WTC11 (cell line): ENCODE data around the gene MTNR1B. TPM values are rescaled to one million over a fixed set of nuclear protein-coding genes. Genes with fewer than 3 reads are reported as not detected.

Experiments
- ATAC-seq: fragments of 200-7000 bp; cut with Tn5 transposase; 2 replicates; pipeline ENCODE4 v1.10.0; 2021; ENCODE audit warnings: mild to moderate bottlenecking, moderate library complexity
- CTCF ChIA-PET: fragments of 300-600 bp; sonication (Branson Sonifier 250); formaldehyde crosslinking; loops from one replicate; lab custom pipeline; 2021; ENCODE audit warnings: antibody characterized with exemption; lab: Charles Lee
- POLR2A ChIA-PET: fragments of 350-600 bp; sonication (Branson Sonifier 250); formaldehyde crosslinking; loops from one replicate; lab custom pipeline; 2021; ENCODE audit warnings: antibody characterized with exemption; lab: Charles Lee
- DNase-seq: peaks from one replicate; pipeline ENCODE4 v3.0.0; 2021; ENCODE audit warnings: low spot score
- H3K27ac Mint-ChIP-seq: 2 replicates; pipeline ENCODE4 v1.8.0; 2021; ENCODE audit warnings: mixed read lengths
- H3K27me3 Mint-ChIP-seq: 2 replicates; pipeline ENCODE4 v1.8.0; 2021; ENCODE audit warnings: low read depth, mild to moderate bottlenecking, moderate library complexity, mixed read lengths
- H3K36me3 Mint-ChIP-seq: 2 replicates; pipeline ENCODE4 v1.8.0; 2021; ENCODE audit warnings: mixed read lengths
- H3K4me1 Mint-ChIP-seq: 2 replicates; pipeline ENCODE4 v1.8.0; 2022; ENCODE audit warnings: mixed read lengths
- H3K4me3 Mint-ChIP-seq: 2 replicates; pipeline ENCODE4 v1.8.0; 2021; ENCODE audit warnings: mild to moderate bottlenecking, moderate library complexity, mixed read lengths
- H3K9me3 Mint-ChIP-seq: 2 replicates; pipeline ENCODE4 v1.8.0; 2021; ENCODE audit warnings: mixed read lengths
- AR ChIP-seq: fragments of 250-450 bp; sonication (Bioruptor Pico); IDR thresholded peaks from 2 replicates; pipeline ENCODE4 v1.9.0; 2021; ENCODE audit warnings: mild to moderate bottlenecking
- ATF2 ChIP-seq: sonication (generic); formaldehyde crosslinking; IDR thresholded peaks from 2 replicates; pipeline ENCODE4 v1.8.1; 2022; ENCODE audit warnings: low read depth, missing genetic modification reagents, borderline replicate concordance
- CREB1 ChIP-seq: sonication (generic); formaldehyde crosslinking; IDR thresholded peaks from 2 replicates; pipeline ENCODE4 v1.8.0; 2023; ENCODE audit warnings: mild to moderate bottlenecking, missing genetic modification reagents
- EMX1 ChIP-seq: fragments of 250-450 bp; sonication (Bioruptor Pico); IDR thresholded peaks from 2 replicates; pipeline ENCODE4 v1.8.0; 2021; ENCODE audit warnings: mild to moderate bottlenecking
- ETV6 ChIP-seq: sonication (generic); formaldehyde crosslinking; IDR thresholded peaks from 2 replicates; pipeline ENCODE4 v1.8.1; 2022; ENCODE audit warnings: mild to moderate bottlenecking, missing genetic modification reagents
- GABPB1 ChIP-seq: sonication (generic); formaldehyde crosslinking; IDR thresholded peaks from 2 replicates; pipeline ENCODE4 v1.8.1; 2023; ENCODE audit warnings: mild to moderate bottlenecking, missing genetic modification reagents
- GRHL2 ChIP-seq: fragments of 250-450 bp; sonication (Bioruptor Pico); IDR thresholded peaks from 2 replicates; pipeline ENCODE4 v1.8.0; 2022; ENCODE audit warnings: mild to moderate bottlenecking, moderate library complexity; ENCODE audit not compliant: insufficient replicate concordance, severe bottlenecking
- HMGXB4 ChIP-seq: sonication (generic); formaldehyde crosslinking; IDR thresholded peaks from 2 replicates; pipeline ENCODE4 v1.8.1; 2023; ENCODE audit warnings: mild to moderate bottlenecking, moderate library complexity, missing genetic modification reagents
- KAT7 ChIP-seq: sonication (generic); formaldehyde crosslinking; IDR thresholded peaks from 2 replicates; pipeline ENCODE4 v1.8.1; 2023; ENCODE audit warnings: missing genetic modification reagents, mild to moderate bottlenecking, borderline replicate concordance
- MYBL2 ChIP-seq: sonication (generic); formaldehyde crosslinking; IDR thresholded peaks from 2 replicates; pipeline ENCODE4 v1.8.1; 2023; ENCODE audit warnings: mild to moderate bottlenecking, moderate library complexity, missing genetic modification reagents
- NFATC4 ChIP-seq: fragments of 250-450 bp; sonication (Bioruptor Pico); IDR thresholded peaks from 2 replicates; pipeline ENCODE4 v1.9.0; 2021; ENCODE audit warnings: mild to moderate bottlenecking
- RORB ChIP-seq: fragments of 250-450 bp; sonication (Bioruptor Pico); IDR thresholded peaks from 2 replicates; pipeline ENCODE4 v1.9.0; 2021; ENCODE audit warnings: mild to moderate bottlenecking
- SMAD3 ChIP-seq: sonication (generic); formaldehyde crosslinking; IDR thresholded peaks from 2 replicates; pipeline ENCODE4 v1.8.0; 2022; ENCODE audit warnings: missing genetic modification reagents, mild to moderate bottlenecking, borderline replicate concordance
- STAT6 ChIP-seq: sonication (generic); formaldehyde crosslinking; conservative IDR thresholded peaks from 2 replicates; pipeline ENCODE4 v1.8.1; 2023; ENCODE audit warnings: mild to moderate bottlenecking, low read depth, missing genetic modification reagents, moderate library complexity
- TCF7 ChIP-seq: sonication (generic); formaldehyde crosslinking; IDR thresholded peaks from 2 replicates; pipeline ENCODE4 v1.8.0; 2022; ENCODE audit warnings: mild to moderate bottlenecking, low read depth, missing genetic modification reagents, moderate library complexity
- ZNF121 ChIP-seq: sonication (generic); formaldehyde crosslinking; IDR thresholded peaks from 2 replicates; pipeline ENCODE4 v1.8.0; 2023; ENCODE audit warnings: missing genetic modification reagents
- ZSCAN18 ChIP-seq: fragments of 250-450 bp; sonication (Bioruptor Pico); IDR thresholded peaks from 2 replicates; pipeline ENCODE4 v2.1.2; 2022; ENCODE audit warnings: mild to moderate bottlenecking, moderate library complexity
- total RNA-seq: library from RNA; stranded (reverse); gene quantifications from 3 replicates; pipeline ENCODE4 v1.2.3, GENCODE V29; 2021

Gene MTNR1B
- total RNA-seq, 1 experiment from 2014 or later, result not detected

- no peak for DNase-seq
- ChIA-PET POLR2A (no interaction called here), CTCF (no interaction called here)
Measured at GRCh38 chr11:93002380-93002779, 32.9 kb downstream of the MTNR1B start.

GRCh38 chr11:93005239-93005638, 35.8 kb downstream of the MTNR1B start:
- CTCF ChIA-PET, result interaction anchor here (1.2 kb wide), 1 partner anchor 35 kb away, joined by 4 read pairs; the partner anchor contains the start of gene MTNR1B
- TF ChIP-seq NFATC4 (CRISPR knock-in tag) (no peak), ATF2 (CRISPR knock-in tag) (no peak), GABPB1 (CRISPR knock-in tag) (no peak), EMX1 (CRISPR knock-in tag) (no peak), KAT7 (CRISPR knock-in tag) (no peak), CREB1 (CRISPR knock-in tag) (no peak), TCF7 (CRISPR knock-in tag) (no peak), RORB (CRISPR knock-in tag) (no peak), SMAD3 (CRISPR knock-in tag) (no peak)

More at GRCh38 chr11:93002380-93002779, 32.9 kb downstream of the MTNR1B start:
- H3K27ac Mint-ChIP-seq, result no peak overlapping the region
- peaks cover 19% of the 10 kb centered on the region for H3K9me3 Mint-ChIP-seq
- no peaks in the 10 kb centered on the region for H3K4me1 Mint-ChIP-seq
- H3K4me3 Mint-ChIP-seq, result no peak overlapping the region
- TF ChIP-seq ZNF121 (CRISPR knock-in tag) (no peak), MYBL2 (CRISPR knock-in tag) (no peak), HMGXB4 (CRISPR knock-in tag) (no peak), AR (CRISPR knock-in tag) (no peak), ZSCAN18 (CRISPR knock-in tag) (no peak), ETV6 (CRISPR knock-in tag) (no peak), GRHL2 (no peak), STAT6 (CRISPR knock-in tag) (no peak)
- no peaks in the 10 kb centered on the region for H3K27me3 Mint-ChIP-seq
- H3K36me3 Mint-ChIP-seq, result no peaks in the 10 kb centered on the region
- ATAC-seq, result no peak

More at GRCh38 chr11:93005239-93005638, 35.8 kb downstream of the MTNR1B start:
- peaks cover 23% of the 10 kb centered on the region for H3K9me3 Mint-ChIP-seq
- H3K4me3 Mint-ChIP-seq, result no peak overlapping the region
- H3K27ac Mint-ChIP-seq, result no peak overlapping the region
- H3K36me3 Mint-ChIP-seq, result peaks cover 3% of the 10 kb centered on the region; the same call in 1 of the 2 replicates
- no peak for ATAC-seq
- no peaks in the 10 kb centered on the region for H3K4me1 Mint-ChIP-seq
- DNase-seq, result no peak
- H3K27me3 Mint-ChIP-seq, result no peaks in the 10 kb centered on the region; the same call in 1 of the 2 replicates
- POLR2A ChIA-PET, result no interaction called here
